Measurements from ENCODE around the gene POLR3K.

DNA sequence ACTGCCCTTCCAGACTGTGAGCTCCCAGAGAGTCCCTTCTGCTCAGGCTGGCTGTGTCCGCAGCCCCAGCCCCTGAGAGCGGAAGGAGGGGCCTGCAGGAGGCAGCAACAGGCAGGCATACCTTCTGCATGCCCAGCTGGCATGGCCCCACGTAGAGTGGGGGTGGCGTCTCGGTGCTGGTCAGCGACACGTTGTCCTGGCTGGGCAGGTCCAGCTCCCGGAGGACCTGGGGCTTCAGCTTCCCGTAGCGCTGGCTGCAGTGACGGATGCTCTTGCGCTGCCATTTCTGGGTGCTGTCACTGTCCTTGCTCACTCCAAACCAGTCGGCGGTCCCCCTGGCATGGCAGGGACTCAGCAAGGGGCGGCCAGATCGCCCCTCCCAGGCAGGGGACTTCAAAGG, 10.1 kb upstream of the POLR3K start:
- TF ChIP-seq GATA2 (IDR thresholded peaks at IDR 0.05; ENCODE audit: low read depth, low read length), result no peak
- no peak for TF ChIP-seq GATA3 (IDR thresholded peaks at IDR 0.05; ENCODE audit: low read depth, low read length)
